NCI-H524 (cell line): ENCODE results near the gene ASAP2.
"Not testable (repeated sequence)": the region's sequence is repeated elsewhere in the genome, so short reads cannot be mapped to it uniquely, and the experiment has no call there.

Source experiments
- DNase-seq, 2 experiments: peaks; one replicate each; lab custom pipeline; 2025; lab: John Stamatoyannopoulos, UW

Gene ASAP2

DNA sequence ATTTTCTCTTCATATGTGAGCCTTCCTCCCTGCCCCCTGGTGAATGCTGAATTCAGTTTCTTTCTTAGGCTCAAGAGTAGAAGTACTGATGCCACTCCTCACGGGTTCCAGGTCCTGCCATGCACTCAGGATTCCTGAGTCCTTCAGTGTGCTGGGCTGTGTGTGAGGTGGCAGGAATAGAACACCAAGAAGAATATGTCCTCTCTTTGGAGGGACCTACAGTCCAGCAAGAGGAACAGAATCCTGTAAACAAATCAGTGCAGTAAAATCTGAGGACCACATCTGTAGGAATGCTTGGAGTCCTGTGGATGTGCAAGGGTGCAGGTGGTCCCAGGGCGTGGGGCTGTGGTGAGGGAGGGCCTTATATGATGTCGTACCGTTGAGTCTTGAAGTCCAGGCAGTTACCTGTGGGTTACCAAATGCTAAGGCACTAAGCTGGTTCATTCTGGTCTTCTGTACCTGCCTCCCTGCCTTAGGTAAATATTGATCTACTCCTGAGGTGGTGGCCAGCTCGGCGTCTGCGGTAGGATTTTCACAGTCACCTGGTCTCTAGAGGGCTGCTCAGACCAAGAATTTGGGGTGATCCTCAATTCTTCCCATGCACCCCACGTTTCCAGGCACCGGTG lies 5.5 kb downstream of the ASAP2 start:
- no peak for DNase-seq

DNA sequence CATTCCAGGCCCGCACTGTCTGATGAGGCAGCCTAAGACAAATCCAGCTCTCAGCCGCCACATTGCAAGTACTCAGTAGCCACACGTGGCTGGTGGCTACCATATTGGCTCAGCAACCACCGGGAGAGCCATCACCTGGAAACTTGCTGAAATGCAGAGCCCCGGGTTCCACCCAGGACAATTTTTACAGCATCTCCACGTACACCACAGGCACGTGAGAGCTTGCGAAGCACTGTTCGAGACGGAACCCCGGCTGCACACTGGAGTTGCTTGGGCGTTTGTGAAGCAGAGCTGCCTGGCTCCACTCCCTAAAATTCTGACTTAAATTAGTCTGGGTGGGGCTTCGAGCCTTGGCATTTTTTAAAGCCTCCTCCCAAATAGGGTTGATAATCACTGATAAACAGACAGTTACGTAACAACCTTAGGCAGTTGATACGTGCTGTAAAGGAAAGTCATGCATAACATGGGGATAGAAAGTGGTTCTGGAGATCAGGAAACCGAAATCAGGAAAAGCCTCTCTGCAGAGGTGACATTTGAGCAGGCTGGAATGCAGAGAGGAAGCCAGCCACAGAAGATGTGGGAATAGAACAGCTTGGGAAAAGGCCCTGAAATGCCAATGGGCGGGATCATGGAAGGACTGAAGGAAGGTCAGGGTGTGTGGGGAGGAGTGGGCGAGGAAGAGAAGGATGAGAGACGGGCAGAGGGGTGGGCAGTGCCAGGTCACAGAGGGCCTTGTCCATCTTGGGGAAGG lies 6.2 kb downstream of the ASAP2 start:
- DNase-seq: no peak

- DNase-seq: no peak
These were observed 7.0 kb downstream of the ASAP2 start for GRCh38 chr2:9213477-9214051.

DNA sequence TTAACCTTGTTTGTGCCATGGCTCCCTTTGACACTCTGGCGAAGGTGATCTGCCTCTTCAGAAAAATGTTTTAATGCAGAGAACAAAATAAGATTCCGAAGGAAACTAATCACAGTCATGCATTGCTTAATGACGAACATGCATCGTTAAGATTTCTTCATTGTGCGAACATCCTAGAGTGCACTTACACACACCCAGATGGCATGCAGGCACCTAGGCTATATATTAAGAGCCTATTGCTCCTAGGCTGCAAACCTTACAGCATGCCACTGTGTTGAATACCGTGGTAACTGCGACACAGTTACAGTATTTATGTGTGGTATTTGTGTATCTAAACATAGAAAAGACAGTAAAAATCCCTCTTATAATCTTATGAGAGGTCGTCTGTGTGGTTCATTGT lies 8.3 kb downstream of the ASAP2 start:
- DNase-seq: no peak

DNA sequence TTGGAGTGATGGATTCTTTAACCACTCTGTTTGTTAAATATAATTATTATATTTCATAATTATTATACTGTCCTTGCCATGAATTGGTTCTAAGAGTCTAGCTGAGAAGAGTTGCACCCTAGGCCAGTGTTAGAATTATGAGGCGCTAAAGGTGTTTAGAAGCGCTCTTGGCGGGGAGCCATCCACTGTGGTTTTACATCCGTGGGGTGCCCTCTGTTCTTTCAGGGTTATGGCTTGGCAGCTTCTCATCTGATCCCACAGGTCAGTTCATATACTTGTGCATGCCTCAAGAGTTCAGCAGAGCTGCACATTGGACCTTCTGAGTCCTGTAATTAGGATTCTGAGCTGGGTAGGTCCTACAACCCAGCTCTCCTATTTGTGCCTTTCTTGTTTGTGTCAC lies 9.1 kb downstream of the ASAP2 start:
- no peak for DNase-seq

GRCh38 chr2:9216143-9216542 lies 9.5 kb downstream of the ASAP2 start:
- not testable (repeated sequence) for DNase-seq

- no peak for DNase-seq
These were observed 11.5 kb downstream of the ASAP2 start for GRCh38 chr2:9217838-9218770.

- DNase-seq: no peak
These were observed 12.4 kb downstream of the ASAP2 start for GRCh38 chr2:9219027-9219445.

DNA sequence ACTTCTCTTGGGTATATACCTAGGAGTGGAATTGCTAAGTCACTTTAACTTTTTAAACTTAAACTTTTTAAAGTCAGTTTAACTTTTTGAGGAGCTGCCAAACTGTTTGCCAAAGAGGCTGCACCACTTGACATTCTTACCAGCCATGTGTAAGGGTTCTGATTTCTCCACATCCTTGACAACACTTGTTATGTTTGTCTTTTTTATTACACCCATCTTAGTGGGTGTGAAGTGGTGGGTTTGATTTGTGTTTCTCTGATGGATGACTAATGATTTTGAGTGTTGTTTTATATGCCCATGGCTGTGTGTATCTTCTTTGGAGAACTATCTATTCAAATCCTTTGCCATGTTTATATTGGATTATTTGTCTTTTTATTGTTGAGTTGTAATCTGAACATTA lies 13.6 kb downstream of the ASAP2 start:
- no peak for DNase-seq

DNA sequence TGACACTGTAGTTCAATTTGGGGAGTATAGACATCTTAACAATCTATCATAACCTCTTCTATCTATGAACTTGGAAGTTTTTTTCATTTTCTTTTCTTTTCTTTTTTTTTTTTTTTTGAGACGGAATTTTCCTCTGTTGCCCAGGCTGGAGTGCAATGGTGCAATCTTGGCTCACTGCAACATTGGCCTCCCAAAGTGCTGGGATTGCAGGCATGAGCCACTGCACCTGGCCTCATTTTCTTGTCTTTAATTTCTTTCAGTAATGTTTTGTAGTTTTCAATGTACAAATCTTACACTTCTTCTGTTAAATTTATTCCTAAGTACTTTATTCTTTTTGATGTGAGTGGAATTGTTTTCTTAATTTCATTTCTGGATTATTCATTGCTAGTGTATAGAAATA lies 14.6 kb downstream of the ASAP2 start:
- no peak for DNase-seq

- no peak for DNase-seq
These were observed 15.8 kb downstream of the ASAP2 start for GRCh38 chr2:9222239-9222892.

GRCh38 chr2:9222893-9223287 lies 16.3 kb downstream of the ASAP2 start:
- DNase-seq: no peak

GRCh38 chr2:9225806-9226205 lies 19.2 kb downstream of the ASAP2 start:
- DNase-seq: no peak

DNA sequence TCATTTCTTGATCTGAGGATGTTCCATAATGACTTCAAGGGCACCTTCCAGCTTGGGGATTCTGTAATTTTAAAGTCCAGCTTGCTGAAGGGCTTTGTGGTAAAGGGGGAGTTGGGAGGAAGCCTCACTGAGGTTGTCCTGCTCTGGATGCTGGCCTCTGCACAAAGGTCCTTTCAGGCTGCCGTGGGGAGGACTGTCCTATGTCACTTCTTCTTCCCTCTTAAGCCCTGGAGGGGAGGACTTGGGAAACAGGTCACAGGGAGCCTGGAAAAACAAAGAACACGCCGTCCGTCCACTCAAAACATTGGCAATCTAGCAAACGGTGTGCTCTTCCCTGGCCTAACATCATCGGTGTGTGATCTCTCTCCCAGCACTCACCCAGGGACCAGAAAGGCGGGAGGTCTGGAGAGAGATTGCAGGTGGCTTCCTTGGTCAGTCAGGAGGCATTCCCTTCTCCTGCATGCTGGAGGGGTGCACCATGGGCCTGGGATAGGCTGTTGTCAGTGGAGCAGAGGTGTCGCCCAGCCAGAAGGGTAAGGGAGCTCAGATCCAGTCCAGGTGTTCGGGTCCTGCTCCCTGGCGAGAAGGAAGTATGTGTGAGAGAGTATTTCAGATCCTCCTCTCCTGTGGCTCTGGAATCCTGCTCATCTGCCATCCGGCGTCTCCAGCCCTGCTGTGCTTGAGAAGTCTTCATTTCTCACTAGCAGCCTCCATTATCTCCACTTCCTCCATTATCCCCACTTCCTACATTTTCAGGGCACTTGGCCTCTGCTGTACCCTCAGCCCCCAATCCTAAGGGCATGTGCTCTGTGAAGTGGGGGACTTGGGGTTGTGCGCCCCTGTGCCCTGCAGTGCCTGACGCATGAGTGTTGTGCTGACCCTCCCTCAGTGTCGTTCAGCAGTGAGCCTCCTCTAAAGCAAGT lies 20.1 kb downstream of the ASAP2 start:
- no peak for DNase-seq

DNA sequence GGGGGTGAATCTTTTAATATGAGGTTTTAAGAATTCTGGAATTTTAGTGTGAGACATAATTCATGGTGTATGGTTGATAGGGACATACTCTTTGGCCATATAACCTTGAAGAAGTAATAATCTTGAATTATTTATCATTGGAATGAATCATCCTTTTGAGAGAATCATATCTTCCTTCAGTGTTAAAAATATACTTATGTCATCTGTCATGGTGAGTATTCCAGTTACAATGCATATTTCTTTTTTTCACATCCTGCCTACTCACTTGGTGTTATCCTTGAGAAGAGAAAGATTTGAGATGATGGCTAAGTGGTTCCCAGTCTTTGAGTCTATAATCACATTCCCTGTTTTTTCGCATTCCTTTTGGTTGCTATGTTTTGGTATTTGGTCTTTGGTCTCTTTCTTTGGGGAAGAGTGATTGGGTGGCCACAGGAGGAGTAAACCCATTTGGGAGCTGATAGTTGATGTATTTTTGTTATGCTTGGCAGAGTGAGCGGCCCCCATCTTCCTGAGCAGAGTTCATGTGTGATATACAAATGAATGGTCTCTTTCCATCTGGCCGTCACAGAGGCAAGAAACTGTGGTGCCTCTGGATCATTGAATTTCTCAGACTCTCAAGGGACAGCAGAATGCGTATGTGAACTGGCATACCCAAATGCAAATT lies 21.6 kb downstream of the ASAP2 start:
- no peak for DNase-seq

DNA sequence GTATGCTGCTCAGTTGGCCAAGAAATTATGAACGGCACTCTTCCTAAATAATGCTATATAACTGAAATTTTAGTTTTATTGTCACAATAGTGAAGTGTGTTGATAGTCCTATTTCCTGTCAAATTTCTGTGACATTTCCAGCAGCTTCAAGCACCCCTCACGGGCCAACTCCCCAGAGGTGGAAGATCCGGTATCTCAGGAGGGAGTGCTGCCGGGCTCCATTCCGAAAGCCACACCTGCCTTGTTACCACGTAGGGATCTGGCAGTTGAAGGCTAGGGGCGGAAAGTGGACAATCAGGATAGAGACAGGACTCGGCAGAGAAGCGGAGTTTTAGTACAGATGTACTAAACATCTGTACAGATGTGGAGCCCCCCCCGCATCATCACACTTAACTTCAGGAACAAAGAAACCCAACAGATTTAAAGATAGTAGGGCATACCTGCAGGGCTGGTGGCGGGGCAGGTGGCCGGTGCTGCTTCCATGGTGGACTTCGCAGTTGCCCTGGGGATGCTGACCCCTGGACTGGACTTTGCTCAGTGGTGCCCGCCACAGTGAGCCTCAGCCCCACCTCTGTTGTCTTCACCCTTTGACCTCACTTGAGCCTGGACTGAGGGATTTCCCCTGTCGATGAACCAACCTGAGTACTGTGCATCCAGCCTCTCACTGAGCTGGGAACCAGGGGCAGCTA lies 22.3 kb downstream of the ASAP2 start:
- DNase-seq: no peak

GRCh38 chr2:9229470-9229820 lies 22.8 kb downstream of the ASAP2 start:
- no peak for DNase-seq

GRCh38 chr2:9230051-9230802 lies 23.6 kb downstream of the ASAP2 start:
- no peak for DNase-seq

- no peak for DNase-seq
These were observed 24.3 kb downstream of the ASAP2 start for GRCh38 chr2:9230881-9231280.
